T-helper 1 cell treated with Interleukin-12 subunit alpha and Interleukin-12 subunit beta and Interleukin-4 antibody, amounts not matched to agents 30 ng/mL and 1 ng/mL, for 36 hours (primary cell): ENCODE data around the gene TTC1. TPM values are rescaled to one million over a fixed set of nuclear protein-coding genes. Genes with fewer than 3 reads are reported as not detected.
"Not testable (repeated sequence)": the region's sequence is repeated elsewhere in the genome, so short reads cannot be mapped to it uniquely, and the experiment has no call there.

Experiments used
- intact Hi-C: fragments of 100-400 bp; cut with micrococcal nuclease; formaldehyde crosslinking; loops from one replicate; pipeline ENCODE4 v1.15.1; 2024
- total RNA-seq: library from RNA; stranded (reverse); gene quantifications from 2 replicates; pipeline ENCODE4 v1.2.3, GENCODE V29; 2022

TTC1 gene
- total RNA-seq, 1 donor from 2014 or later = 59.0 TPM

DNA sequence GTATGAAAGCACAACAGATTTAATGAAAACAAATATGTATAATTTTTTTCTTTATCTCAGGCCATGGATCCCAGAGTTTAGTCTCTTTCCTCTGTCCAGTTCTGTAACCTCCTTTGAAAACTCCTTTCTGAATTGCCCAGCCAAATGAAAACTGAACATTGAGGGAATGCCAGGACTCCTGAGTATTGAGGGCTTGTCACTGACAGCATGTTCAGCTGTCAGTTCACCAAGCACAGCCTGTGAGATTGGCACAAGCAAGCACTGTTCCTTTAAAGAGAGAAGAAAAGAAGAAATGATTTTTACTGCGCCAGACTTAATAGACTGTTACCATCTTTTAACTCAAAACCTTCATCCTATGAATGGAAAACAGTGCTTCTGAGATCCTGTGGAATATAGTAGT, 27.3 kb downstream of the TTC1 start:
- intact Hi-C loops = no loop called here

DNA sequence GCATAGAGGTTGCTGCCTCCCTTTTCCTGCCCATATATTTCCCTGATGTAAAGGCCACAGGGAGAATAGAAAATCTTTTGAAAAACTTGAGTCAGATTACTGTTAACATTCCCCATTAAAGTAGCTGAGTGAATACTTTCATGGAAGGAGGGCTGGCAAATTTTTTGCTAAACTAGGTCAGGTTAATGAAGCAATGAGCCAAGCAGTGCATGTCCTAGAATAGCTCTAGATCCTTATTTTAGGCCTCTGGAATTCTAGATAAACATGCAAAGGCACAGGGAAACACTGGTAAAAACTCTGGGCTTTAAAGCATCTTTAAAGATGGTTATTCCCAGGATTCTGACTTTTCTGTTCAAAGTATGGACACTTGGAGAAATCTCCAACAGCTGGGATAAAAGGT, 27.9 kb downstream of the TTC1 start:
- intact Hi-C loops = no loop called here

DNA sequence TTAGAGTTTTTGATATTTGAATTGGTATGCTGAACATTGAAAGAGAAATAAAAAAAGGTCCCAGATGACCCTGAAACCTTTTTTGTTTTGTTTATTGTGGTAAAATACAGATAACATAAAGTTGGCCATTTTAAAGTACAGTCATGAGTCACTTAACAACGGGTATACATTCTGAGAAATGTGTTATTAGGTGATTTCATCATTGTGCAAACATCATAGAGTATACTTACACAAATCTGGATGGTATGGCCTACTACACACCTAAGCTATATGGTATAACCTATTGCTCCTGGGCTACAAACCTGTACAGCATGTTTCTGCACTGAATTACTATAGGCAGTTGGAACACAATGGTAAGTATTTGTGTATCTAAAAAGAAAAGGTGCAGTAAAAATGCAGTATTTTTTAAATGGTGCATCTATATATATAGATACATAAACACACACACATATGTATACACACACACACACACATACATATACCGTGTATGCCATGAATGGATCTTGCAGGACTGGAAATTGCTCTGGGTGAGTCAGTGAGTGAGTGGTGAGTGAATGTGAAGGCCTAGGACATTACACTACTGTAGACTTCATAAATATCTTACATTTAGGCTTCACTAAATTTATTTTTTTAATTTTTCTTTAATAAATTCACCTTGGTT, 31.0 kb downstream of the TTC1 start:
- intact Hi-C loops = no loop called here

DNA sequence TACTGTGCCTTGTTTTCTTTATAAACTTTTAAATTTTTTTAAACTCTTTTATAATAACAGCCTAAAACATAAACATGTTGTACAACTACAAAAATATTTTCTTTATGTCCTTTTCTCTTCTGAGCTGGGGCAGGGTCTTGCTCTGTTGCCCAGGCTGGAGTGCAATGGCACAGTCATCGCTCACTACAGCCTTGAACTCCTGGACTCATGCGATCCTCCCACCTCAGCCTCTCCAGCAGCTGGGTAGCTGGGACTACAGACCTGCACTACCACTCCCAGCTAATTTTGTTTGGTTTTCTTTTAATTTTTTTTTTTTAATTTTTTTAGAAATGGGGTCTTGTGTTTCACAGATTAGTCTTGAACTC, 31.5 kb downstream of the TTC1 start:
- intact Hi-C loops = no loop called here

DNA sequence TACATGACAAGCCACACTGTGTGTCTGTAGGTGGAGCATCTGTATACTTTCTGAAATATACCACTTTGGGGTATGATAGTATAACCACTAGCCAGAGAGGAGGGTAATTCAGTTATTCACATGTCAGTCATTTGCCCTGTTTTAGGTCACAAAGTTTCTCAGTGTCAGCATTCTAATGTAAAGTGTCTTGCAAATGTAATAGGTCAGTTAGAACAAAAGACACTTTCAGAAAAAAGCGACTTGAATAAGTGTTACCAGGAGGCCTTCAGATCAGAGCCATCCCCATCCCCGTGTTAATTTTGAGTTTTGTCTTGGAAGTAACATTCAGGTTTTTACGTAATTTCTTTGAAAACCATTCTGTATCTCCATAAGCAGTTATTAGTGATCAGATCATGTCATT, 33.7 kb downstream of the TTC1 start:
- intact Hi-C loops = no loop called here

DNA sequence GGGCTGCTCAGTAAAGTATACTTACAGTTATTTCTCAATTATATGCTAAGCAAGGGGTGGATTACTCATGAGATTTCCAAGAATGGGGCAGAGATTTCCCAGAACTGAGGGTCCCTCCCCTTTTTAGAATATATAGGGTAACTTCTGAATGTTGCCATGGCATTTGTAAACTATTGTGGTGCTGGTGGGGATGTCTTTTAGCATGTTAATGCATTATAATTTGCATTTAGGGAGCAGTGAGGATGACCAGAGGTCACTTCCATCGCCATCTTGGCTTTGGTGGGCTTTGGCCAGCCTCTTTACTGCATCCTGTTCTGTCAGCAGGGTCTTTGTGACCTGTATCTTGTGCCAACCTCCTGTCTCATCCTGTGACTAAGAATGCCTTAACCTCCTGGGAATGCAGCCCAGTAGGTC, 35.5 kb downstream of the TTC1 start:
- intact Hi-C loops = no loop called here

DNA sequence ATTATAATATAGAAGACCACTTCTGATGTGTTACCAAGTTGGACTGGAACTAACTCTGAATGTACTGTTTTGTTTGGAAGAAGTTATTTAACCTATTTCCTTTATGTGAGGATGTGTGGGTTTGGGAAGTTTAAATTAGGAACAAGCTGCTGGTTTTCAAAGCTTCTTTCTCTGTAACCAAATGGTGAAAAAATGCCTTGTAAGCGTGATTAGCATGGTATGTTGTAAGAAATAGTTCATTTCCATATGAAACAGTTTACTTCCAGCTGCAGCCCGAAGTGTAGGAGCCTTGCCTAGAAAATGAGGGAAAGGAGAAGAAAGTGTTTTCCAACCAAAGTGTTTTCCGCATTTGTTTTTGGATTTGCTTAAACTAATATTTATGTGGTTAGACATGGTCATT, 36.0 kb downstream of the TTC1 start:
- intact Hi-C loops = no loop called here

DNA sequence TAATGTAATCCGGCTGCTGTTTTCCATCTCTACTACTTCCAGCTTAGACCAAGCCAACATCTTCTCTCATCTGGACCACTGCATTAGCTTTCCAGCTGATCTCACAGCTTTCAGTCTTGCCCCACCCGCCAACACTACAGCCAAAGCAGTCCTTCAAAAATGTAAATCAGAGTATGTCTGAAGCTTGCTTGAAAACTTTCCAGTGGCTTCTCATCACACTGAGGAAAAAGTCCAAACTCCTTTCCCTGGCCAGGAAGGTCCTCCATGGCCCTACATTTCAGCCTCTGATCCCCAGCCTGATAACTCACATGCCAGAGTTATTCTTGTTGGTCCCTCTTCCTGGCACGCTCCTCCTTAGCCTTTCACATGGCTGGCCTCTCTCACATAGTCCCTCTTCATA, 38.5 kb downstream of the TTC1 start:
- intact Hi-C loops = no loop called here

DNA sequence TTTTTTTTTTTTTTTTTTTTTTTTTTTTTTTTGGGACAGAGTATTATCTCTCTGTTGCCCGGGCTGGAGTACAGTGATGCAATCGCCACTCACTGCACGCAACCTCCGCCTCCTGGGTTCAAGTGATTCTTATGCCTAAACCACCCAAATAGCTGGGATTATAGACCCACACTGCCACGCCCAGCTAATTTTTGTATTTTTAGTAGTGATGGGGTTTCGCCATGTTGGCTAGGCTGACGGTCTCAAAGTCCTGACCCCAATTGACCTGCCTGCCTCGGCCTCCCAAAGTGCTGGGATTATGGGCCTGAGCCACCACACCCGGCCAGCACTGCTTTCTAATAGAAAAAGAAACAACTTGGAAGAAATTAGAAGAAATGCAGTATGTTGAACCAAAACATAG, 39.2 kb downstream of the TTC1 start:
- intact Hi-C loops = no loop called here

DNA sequence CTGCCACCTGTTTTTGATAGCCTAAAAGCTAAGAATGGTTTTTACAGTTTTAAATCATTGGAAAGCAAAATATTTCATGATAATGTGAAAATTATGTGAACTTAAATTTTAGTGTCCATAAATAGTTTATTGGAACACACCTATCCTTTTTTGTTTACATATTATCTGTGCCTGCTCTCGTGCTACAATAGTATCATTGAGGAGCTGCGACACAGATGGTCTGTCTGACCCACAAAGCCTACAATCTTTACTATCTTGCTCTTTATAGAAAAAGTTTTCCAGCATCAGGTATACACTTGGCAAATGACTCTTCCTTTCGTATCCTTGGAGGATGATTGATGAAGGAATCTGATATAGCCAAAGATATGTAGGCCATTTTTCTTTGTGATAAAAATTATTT, 40.2 kb downstream of the TTC1 start:
- intact Hi-C loops = no loop called here

DNA sequence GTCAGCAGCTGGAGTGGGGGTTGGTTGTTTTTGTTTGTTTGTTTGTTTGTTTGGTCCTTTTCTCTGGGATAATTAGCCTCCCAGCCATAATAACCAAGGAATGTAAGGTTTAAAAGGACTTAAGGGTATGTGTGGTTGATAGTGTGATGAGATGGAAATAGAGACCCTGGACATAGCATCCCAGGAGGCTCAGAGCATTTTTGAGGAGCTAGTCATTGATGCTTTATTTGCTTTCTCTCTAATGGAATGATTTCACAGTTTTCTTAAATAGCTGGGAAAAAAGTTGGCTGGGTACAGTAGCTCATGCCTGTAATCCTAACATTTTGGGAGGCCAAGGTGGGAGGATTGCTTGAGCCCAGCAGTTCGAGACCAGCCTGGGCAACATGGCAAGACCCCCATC, 45.1 kb downstream of the TTC1 start:
- intact Hi-C loops = no loop called here

DNA sequence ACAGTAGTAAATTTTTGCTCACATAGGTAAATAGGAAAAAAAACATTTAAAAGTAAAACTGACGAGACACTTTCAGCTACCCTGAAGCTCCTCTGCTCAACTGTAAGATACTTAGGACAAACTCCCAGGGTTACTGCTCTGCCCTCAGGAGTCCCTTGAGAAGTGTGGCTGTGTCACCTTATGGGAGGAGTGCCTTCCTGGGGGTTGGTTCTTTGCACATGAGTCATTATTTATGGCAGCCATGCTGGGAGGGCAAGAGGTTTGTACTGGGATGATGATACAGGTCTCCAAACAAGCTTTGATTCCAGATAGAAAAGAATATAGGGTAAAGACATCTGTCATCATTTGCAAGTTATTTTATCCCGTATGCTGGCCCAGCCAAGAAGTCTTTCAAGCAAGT, 45.9 kb downstream of the TTC1 start:
- intact Hi-C loops = no loop called here

DNA sequence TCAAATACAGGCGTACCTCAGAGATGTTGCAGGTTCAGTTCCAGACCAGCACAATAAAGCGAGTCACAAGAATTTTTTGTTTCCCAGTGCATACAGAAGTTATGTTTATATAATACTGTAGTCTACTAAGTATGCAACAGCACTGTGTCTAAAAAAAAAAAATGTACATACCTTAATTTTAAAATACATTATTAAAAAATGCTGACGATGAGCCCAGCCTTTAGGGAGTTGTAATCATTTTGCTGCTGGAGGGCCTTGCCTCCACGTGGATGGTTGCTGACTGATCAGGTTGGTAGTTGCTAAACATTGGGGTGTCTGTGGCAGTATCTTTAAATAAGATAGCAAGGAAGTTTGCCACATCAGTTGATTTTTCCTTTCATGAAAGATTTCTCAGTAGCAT, 48.3 kb downstream of the TTC1 start:
- intact Hi-C loops = no loop called here

DNA sequence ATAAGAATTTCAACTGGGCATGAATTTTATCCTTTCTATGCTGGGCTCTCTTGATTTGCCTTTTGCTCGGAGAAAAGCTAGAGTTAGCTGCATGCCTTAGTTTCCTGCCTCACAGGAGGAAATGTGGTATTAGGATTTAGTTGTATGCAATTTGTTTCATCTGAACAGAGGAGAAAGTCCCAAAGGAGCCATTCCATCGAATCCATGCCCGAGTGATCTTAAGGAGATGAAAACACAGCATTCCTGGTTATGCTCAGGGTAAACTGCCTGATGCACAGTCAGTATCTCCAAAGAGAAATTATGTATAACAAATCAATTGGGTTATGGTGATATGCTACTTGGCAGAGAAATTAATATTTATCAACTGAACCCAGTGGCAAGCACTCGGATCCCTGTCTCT, 51.1 kb downstream of the TTC1 start:
- intact Hi-C loops = no loop called here

DNA sequence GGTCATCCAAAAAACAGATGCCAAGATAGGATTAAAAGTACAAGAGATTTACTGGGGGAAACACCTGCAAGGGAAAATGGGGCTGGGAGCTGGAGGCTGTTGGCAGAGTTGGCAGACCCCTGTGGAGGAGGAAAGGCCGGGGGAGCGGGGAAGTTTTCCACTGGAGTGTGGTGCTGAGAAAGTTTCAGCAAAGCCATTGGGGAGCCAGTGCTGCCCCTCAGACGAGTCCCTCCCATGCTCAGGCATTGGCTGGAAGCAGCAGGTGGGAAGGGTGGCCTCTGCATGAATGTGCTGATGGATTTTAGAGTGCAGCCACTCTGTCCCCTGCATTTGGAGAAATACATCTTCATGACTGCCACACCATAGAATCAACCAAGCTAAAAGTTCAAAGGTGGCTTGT, 52.8 kb downstream of the TTC1 start:
- intact Hi-C loops = no loop called here

DNA sequence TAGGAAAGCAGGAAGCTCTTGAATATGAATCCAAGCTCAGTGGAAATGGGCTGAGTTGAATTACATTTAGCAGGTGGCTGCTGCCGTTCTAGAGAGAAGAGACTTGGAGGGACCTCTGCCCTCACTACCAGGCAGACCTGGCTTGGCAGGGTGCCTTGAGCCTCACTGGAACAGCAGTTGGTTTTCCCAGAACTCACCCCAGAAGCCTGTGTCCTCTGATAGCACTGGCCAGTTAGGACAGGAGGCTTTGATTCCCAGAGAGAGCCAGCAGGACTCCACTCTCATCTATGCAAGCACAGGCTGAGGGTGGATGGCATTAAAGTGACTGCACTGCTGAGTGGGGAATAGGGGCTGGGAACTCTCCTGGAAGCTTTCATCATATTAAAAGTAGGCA, 55.5 kb downstream of the TTC1 start:
- intact Hi-C loops = no loop called here

DNA sequence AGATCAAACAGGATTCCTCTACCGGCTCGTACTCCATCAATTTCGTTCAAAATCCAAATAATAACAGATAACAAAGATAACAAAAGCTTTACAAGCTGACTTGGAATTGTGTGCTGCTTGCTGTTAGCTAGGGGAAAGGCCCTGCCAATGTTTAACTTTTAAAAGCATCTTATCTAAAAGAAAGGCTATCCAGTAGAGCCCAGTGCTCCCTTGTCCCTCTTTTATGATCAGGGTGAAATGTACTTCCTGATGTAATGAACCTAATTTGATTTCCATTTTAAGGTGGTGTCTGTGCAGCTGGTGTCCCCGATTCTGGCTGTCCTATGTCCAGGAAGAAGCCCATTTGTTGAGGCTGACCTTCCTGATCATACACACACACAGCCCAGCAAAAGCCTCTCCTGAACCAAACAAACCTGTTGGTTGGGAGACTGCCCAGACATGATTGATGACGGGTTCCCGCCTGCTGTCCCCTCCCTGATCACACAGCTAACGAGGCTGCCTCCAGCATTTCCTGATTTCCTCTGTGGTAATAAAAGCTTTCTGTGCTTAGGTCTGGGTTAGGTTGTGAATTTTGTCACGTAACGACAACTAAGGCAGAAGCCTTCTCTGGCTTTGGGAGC, 56.2 kb downstream of the TTC1 start:
- intact Hi-C loops = no loop called here

DNA sequence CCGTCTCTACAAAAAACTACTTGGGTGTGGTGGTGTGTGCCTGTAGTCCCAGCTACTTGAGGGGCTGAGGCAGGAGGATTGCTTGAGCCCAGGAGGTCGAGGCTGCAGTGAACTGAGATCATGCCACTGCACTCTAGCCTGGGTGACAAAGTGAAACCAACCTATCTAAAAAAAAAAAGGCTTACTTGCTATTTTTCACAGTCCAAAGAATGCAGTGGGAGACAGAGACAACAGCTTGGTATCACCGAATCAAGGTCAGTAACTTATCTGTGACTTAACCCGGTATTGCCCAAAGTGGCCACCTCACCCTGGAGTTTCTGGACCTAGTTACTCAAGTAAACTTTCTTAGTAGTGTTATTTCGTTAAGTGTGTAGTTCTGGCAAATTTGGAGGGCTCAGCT, 60.2 kb downstream of the TTC1 start:
- intact Hi-C loops = not testable (repeated sequence)

DNA sequence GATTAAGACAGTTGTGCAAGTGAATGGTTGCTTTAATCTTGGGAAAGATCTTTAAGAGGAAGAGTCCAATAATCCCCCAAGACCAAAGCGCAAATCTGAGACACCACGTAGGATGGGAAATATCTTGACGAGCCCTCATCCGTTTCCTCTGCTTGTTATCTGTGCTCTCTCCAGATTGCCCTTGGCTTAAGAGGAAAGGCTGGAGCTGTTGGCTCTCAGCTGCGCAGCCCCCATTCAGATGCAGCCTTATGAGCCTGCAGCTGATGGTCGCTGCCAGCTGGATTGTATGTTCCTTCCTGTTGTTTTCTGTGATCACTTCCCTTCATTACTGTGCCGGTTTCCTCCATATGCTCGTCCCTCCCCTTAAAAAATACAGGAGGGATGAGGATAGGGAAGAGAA, 62.6 kb downstream of the TTC1 start:
- intact Hi-C loops = no loop called here

DNA sequence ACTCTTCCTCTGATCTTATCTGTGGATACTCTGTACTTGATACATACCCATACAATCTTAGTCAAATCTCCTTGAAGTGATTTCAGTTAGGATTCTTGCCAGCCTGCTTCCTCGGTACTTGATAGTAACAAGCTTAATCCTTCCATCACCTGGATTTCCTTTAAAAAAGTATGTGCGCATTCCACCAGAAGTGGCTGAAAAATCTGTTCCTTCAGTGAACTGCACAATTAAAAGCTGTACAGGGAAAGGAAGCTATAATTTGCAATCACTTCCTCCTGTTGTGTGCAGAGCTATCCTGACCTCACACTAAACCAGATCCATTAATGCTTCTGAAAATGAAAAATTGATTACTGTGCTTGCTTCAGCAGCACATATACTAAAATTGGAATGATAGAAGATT, 63.0 kb downstream of the TTC1 start:
- intact Hi-C loops = no loop called here

DNA sequence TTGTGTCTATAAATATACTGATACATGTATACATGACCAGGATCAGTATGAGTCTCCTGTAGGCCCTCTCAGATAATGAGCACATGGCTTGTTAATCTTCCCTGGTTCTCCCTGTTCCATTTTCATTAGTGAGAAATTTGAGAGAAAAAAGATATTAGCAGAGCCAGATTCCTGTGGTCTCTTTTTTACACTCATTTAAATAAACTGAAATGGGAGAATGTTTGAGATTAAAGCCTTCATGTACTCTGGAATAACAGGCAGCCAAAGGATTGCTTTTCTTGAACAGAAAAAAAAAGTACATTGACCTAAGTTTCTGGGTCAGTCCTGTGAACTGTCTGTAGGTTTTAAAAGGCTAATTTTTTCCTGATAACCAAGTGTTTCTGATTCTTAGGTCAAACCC, 66.1 kb downstream of the TTC1 start:
- intact Hi-C loops = no loop called here

DNA sequence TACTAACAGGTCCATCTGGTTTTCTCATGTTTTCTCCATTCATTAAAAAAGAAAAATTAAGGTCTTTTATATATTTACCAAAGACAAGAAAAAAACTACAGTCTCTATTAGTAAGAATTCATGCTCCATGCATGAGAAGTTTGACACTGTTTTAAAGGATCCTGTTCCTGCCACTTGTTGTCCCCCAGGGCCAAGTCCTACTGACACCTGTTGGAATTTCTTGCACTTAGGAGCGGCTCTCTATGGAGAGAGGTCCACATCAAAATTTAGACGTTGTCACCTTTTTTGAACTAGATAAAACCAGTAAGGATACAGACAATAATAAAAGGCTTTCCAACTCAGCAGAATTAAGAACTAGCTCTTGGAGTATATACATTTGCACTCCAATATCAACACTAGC, 68.1 kb downstream of the TTC1 start:
- intact Hi-C loops = no loop called here

DNA sequence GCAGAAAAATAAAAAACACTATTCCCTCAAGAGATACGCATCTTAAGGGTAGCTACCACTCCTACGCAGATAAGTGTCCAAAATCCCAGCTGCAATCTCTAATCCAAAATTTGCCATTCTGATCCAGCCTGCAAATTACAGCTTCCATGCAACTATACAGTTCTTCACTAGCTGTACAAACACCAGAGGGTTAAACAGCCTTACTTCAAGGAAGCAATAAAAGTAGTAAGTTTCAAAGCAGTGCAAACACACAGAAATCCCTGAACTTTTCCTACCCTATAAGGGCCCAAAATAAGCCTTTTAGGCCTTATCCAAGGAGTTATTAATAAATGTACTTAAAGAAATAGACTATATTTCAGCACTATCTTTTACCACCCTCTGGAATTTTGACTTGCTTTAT, 70.8 kb downstream of the TTC1 start:
- intact Hi-C loops = loop anchor here (1.0 kb wide), 2 partner anchors 266 to 312 kb away; no protein-coding TSS in a partner anchor

DNA sequence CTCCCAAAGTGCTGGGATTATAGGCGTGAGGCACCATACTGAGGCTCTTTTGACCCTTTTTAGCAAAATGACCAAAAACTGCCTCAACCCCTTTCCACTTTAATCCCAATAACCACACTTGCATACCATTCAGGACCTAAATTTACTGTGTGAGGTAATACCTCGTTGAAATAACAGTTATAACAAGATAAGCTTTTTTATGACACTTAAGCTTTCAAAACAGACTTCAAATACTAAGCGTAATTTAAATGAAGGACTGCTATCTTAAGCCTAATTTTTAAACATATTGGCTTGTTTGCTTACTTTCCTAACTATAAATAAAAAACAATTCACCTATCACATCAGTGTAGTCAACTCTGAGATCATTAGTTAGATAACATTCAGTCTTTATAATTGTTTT, 72.6 kb downstream of the TTC1 start:
- intact Hi-C loops = no loop called here
